Activated T-helper 1 cell treated with anti-CD3 and anti-CD28 coated beads, Interleukin-12 subunit alpha, Interleukin-12 subunit beta, Interleukin-2, Interleukin-4 antibody, amounts not matched to agents 30 ng/mL and 10 ng/mL and 1 ng/mL, durations not matched to agents 14 hours and 24 hours and 36 hours (primary cell): ENCODE data around the gene CHST12. TPM values are rescaled to one million over a fixed set of nuclear protein-coding genes. Genes with fewer than 3 reads are reported as not detected.

Experiments
- DNase-seq: peaks from one replicate; pipeline ENCODE4 v3.0.0; 2021; ENCODE audit warnings: low spot score
- H3K27ac Mint-ChIP-seq: one replicate; pipeline ENCODE4 v1.8.0; 2021; ENCODE audit warnings: mild to moderate bottlenecking, mixed read lengths
- H3K27me3 Mint-ChIP-seq: one replicate; pipeline ENCODE4 v1.8.0; 2022; ENCODE audit warnings: mild to moderate bottlenecking, moderate library complexity, mixed read lengths; ENCODE audit not compliant: insufficient read depth
- H3K36me3 Mint-ChIP-seq: one replicate; pipeline ENCODE4 v1.8.0; 2021; ENCODE audit warnings: low read depth, mixed read lengths
- H3K4me1 Mint-ChIP-seq: one replicate; pipeline ENCODE4 v1.8.0; 2021; ENCODE audit warnings: low read depth, mixed read lengths
- H3K4me3 Mint-ChIP-seq: one replicate; pipeline ENCODE4 v1.8.0; 2021; ENCODE audit warnings: mild to moderate bottlenecking, moderate library complexity, mixed read lengths
- H3K9me3 Mint-ChIP-seq: one replicate; pipeline ENCODE4 v1.8.0; 2021; ENCODE audit warnings: mixed read lengths
- intact Hi-C: fragments of 100-400 bp; cut with micrococcal nuclease; formaldehyde crosslinking; loops from one replicate; pipeline ENCODE4 v1.15.1; 2024
- total RNA-seq: library from RNA; stranded (reverse); gene quantifications from 2 replicates; pipeline ENCODE4 v1.2.3, GENCODE V29; 2022

Gene CHST12
- total RNA-seq, 1 donor from 2014 or later = 9.9 TPM

- H3K36me3 Mint-ChIP-seq = no peaks in the 10 kb centered on the region
- H3K27me3 Mint-ChIP-seq = peaks cover 5% of the 10 kb centered on the region
- no peaks in the 10 kb centered on the region for H3K4me1 Mint-ChIP-seq
- DNase-seq = peak; percentile 52
- intact Hi-C loops = loop anchor here (1.0 to 2.0 kb wide), 5 partner anchors 42 to 232 kb away; partner anchors contain the start of genes BRAT1, LFNG and TTYH3
- no peak overlapping the region for H3K27ac Mint-ChIP-seq
- H3K4me3 Mint-ChIP-seq = no peak overlapping the region
- peaks cover under 1% of the 10 kb centered on the region for H3K9me3 Mint-ChIP-seq
Observed at GRCh38 chr7:2477447-2478398, 74.3 kb downstream of the CHST12 start.

DNA sequence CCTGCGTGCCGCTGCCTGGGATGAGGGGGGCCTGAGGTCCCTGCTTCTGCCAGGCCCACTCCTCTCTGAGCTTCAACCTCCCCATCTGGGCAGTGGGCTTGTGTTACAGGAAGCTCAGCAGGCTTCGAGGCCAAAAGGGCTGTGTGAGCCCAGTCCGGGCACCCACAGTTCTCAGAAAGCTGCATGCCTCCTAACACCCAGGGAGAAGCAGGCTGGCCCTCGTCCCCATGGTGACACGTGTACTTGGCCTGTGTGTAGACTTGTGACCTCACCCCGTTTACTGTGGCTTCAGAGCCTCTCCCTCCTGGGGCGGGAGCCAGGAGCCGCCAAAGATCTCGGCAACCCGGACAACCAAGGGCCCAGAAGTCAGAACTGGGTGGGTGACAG, 75.0 kb downstream of the CHST12 start:
- H3K27me3 Mint-ChIP-seq = peaks cover 5% of the 10 kb centered on the region
- peaks cover 4% of the 10 kb centered on the region for H3K9me3 Mint-ChIP-seq

GRCh38 chr7:2478800-2479199, 75.4 kb downstream of the CHST12 start:
- intact Hi-C loops = no loop called here
- H3K4me3 Mint-ChIP-seq = no peak overlapping the region
- no peak overlapping the region for H3K27ac Mint-ChIP-seq
- H3K4me1 Mint-ChIP-seq = no peaks in the 10 kb centered on the region
- H3K36me3 Mint-ChIP-seq = no peaks in the 10 kb centered on the region
- no peak for DNase-seq
- H3K27me3 Mint-ChIP-seq = peaks cover 5% of the 10 kb centered on the region
- peaks cover 4% of the 10 kb centered on the region for H3K9me3 Mint-ChIP-seq

More for the DNA sequence above, 75.0 kb downstream of the CHST12 start:
- no peak for DNase-seq
- no peak overlapping the region for H3K27ac Mint-ChIP-seq
- intact Hi-C loops = no loop called here
- no peaks in the 10 kb centered on the region for H3K4me1 Mint-ChIP-seq
- H3K4me3 Mint-ChIP-seq = no peak overlapping the region
- no peaks in the 10 kb centered on the region for H3K36me3 Mint-ChIP-seq

GRCh38 chr7:2479276-2480069, 76.1 kb downstream of the CHST12 start:
- peaks cover 4% of the 10 kb centered on the region for H3K9me3 Mint-ChIP-seq
- H3K4me1 Mint-ChIP-seq = no peaks in the 10 kb centered on the region
- H3K27ac Mint-ChIP-seq = no peak overlapping the region
- DNase-seq = no peak
- H3K36me3 Mint-ChIP-seq = no peaks in the 10 kb centered on the region
- intact Hi-C loops = no loop called here
- H3K4me3 Mint-ChIP-seq = no peak overlapping the region
- peaks cover 7% of the 10 kb centered on the region for H3K27me3 Mint-ChIP-seq

DNA sequence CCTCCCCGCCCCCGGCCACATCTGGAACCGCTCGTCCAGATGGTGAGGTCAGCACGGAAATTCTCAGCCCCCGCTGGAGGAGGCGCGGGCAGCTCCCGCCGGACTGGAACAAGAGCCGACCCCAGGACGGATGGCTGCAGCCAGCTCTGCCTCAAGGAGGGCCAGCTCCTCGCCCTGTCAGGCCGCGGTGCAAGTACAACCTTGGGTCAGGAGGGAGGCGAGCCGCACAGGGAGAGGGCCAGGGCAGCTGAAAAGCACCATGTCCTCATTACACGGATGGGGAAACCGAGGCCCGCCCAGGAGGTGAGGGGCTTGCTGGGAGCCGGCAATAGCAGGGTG, 76.6 kb downstream of the CHST12 start:
- H3K4me1 Mint-ChIP-seq = no peaks in the 10 kb centered on the region
- no peak overlapping the region for H3K4me3 Mint-ChIP-seq
- peaks cover 9% of the 10 kb centered on the region for H3K27me3 Mint-ChIP-seq
- H3K9me3 Mint-ChIP-seq = peaks cover 4% of the 10 kb centered on the region
- H3K27ac Mint-ChIP-seq = no peak overlapping the region
- H3K36me3 Mint-ChIP-seq = no peaks in the 10 kb centered on the region
- no peak for DNase-seq
- intact Hi-C loops = no loop called here

DNA sequence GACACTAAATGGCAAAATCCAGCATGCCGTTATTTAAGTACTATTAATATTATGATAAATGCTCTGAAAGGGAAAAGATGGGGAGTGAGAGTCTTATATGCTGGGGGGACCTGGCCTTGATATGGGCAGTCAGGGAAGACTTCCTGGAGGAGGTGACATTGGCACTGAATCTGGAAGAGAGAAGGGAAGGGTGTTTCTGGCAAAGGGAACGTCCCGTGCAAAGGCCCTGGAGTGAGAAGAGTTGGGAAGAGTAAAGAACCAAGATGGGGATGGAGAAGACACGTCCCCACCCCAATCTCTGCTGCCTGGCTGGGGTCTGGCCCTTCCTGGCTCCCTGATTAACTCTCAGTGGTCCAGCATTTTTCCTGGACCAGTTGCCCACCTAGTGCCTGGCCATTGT, 77.8 kb downstream of the CHST12 start:
- Mint-ChIP-seq H3K9me3 (peaks cover 4% of the 10 kb centered on the region), H3K4me3 (no peak overlapping the region), H3K27ac (no peak overlapping the region), H3K27me3 (peaks cover 10% of the 10 kb centered on the region), H3K36me3 (no peaks in the 10 kb centered on the region), H3K4me1 (no peaks in the 10 kb centered on the region)
- intact Hi-C loops = no loop called here
- no peak for DNase-seq

- Mint-ChIP-seq H3K4me1 (no peaks in the 10 kb centered on the region), H3K27me3 (peaks cover 10% of the 10 kb centered on the region), H3K9me3 (peaks cover 4% of the 10 kb centered on the region), H3K27ac (no peak overlapping the region), H3K36me3 (no peaks in the 10 kb centered on the region), H3K4me3 (no peak overlapping the region)
- DNase-seq = no peak
- intact Hi-C loops = no loop called here
Observed at GRCh38 chr7:2482725-2483451, 79.5 kb downstream of the CHST12 start.

DNA sequence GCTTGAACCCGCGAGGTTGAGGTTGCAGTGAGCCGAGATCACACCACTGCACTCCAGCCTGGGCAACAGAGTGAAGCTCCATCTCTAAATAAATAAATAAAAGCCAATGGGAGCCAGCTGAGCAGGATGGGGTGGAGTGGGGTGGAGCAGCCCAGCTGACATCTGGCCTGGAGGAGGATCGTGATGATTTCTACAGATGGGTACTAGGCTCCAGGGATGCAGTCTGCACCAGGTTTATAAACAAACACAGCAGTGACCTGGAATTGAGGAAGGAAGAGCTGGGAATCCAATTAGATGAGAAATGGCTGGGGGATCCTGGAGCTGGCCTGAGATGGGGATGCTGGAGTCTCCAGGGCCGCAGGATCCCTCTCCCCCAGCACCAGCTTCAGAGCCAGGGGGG, 80.1 kb downstream of the CHST12 start:
- Mint-ChIP-seq H3K27ac (no peak overlapping the region), H3K36me3 (no peaks in the 10 kb centered on the region), H3K4me3 (no peak overlapping the region), H3K27me3 (peaks cover 10% of the 10 kb centered on the region), H3K4me1 (no peaks in the 10 kb centered on the region), H3K9me3 (peaks cover 4% of the 10 kb centered on the region)
- intact Hi-C loops = no loop called here
- no peak for DNase-seq

DNA sequence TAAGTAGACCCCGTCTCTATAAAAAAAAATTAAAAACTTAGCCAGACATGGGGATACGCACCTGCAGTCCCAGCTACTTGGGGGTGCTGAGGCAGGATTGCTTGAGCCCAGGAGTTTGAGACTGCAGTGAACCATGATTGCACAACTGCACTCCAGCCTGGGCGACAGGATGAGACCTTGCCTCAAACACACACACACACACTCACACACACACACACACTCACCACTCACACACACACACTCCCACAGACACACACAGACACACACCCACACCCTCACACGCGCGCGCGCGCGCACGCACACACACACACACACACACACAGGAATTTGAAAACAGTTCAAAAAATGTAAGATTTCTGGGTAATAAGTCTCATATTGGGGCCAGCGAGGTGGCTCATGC, 81.5 kb downstream of the CHST12 start:
- no peak overlapping the region for H3K4me3 Mint-ChIP-seq
- no peak overlapping the region for H3K27ac Mint-ChIP-seq
- no peaks in the 10 kb centered on the region for H3K36me3 Mint-ChIP-seq
- intact Hi-C loops = no loop called here
- peaks cover 4% of the 10 kb centered on the region for H3K9me3 Mint-ChIP-seq
- DNase-seq = no peak
- no peaks in the 10 kb centered on the region for H3K4me1 Mint-ChIP-seq
- peaks cover 17% of the 10 kb centered on the region for H3K27me3 Mint-ChIP-seq

DNA sequence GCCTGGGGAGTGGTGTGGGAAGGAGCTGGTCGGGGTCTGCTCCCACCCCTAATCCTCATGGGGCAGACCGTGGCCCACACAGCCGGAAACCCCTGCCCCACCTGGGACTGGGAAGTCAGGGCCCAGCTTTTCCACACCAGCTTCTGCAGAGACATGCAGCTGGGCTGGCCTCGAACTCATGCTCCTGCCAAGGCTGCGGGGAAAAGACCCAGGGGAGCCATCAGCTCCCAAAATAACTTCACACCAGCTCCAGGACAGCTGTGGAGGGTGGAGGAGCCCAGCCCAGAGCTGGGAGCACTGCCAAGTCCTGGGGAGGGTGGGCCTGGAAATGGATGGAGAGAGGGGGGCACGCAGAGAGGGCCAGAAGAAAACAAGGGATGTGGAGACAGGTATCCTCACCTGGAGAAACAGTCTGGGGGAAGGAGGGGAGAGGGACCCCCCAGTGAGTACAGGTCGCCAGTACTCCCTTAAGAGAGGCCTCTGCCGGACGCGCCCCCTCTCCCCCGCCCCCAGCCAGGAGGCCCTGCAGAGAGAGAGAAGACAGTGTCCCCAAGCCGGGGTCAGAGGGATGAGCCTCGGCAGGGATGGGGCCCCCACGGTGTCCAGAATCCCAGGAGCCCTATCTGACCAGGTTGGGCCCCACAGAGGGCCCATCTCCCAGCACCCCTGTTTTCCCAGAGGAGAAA, 84.3 kb downstream of the CHST12 start:
- H3K36me3 Mint-ChIP-seq = no peaks in the 10 kb centered on the region
- peaks cover 3% of the 10 kb centered on the region for H3K9me3 Mint-ChIP-seq
- intact Hi-C loops = no loop called here
- peaks cover 14% of the 10 kb centered on the region for H3K27me3 Mint-ChIP-seq
- DNase-seq = no peak
- no peak overlapping the region for H3K27ac Mint-ChIP-seq
- H3K4me3 Mint-ChIP-seq = no peak overlapping the region
- H3K4me1 Mint-ChIP-seq = no peaks in the 10 kb centered on the region

DNA sequence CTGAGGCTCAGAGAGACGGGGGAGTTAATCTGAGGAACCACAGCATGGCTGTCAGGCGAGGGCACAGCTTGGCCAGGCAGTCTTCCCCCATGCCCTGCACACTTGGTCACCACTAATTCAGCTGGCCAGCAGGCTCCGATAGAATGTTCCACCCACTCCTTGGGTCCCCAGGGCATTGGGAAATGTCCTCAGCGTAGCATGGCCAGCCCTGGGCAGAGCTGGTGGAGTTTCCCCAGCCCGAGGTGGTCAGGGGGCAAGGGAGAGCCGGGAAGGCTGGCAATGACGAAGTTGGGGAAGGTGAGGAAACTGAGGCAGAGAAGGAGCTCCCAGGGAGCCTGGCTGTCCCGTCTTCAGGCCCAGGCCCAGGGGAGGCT, 84.8 kb downstream of the CHST12 start:
- Mint-ChIP-seq H3K27me3 (peaks cover 14% of the 10 kb centered on the region), H3K9me3 (no peaks in the 10 kb centered on the region), H3K27ac (no peak overlapping the region), H3K4me1 (no peaks in the 10 kb centered on the region), H3K36me3 (no peaks in the 10 kb centered on the region), H3K4me3 (no peak overlapping the region)
- no peak for DNase-seq
- intact Hi-C loops = no loop called here

GRCh38 chr7:2488681-2489080, 85.3 kb downstream of the CHST12 start:
- H3K27ac Mint-ChIP-seq = no peak overlapping the region
- no peak overlapping the region for H3K4me3 Mint-ChIP-seq
- no peak for DNase-seq
- H3K27me3 Mint-ChIP-seq = peaks cover 14% of the 10 kb centered on the region
- intact Hi-C loops = no loop called here
- H3K4me1 Mint-ChIP-seq = no peaks in the 10 kb centered on the region
- no peaks in the 10 kb centered on the region for H3K36me3 Mint-ChIP-seq
- no peaks in the 10 kb centered on the region for H3K9me3 Mint-ChIP-seq
